Skeletal muscle tissue (tissue), 5 donors: Measurements from ENCODE around the gene SNAPC3. TPM values are rescaled to one million over a fixed set of nuclear protein-coding genes. Genes with fewer than 3 reads are reported as not detected.

Experiments
- H3K27ac ChIP-seq: one replicate; pipeline ENCODE4 v1.7.0; 2013; ENCODE audit warnings: mild to moderate bottlenecking, low read depth, low read length, inconsistent platforms
- H3K27me3 ChIP-seq, 3 donors: one replicate each; pipeline ENCODE4 v1.7.0; 2013; ENCODE audit warnings: low read length in 3 of 3; ENCODE audit not compliant: control insufficient read depth in 3 of 3, insufficient read depth in 3 of 3
- H3K36me3 ChIP-seq, 3 donors: one replicate each; pipeline ENCODE4 v1.7.0; 2013; ENCODE audit warnings: low read length in 3 of 3; ENCODE audit not compliant: control insufficient read depth in 3 of 3, insufficient read depth in 3 of 3
- H3K4me1 ChIP-seq, 3 donors: one replicate each; pipeline ENCODE4 v1.7.0; 2013; ENCODE audit warnings: low read length in 3 of 3, mild to moderate bottlenecking in 3 of 3; ENCODE audit not compliant: control insufficient read depth in 3 of 3, insufficient read depth in 3 of 3
- H3K4me3 ChIP-seq, 3 donors: one replicate each; pipeline ENCODE4 v1.7.0; 2013; ENCODE audit warnings: low read length in 3 of 3
- H3K9ac ChIP-seq, 3 donors: one replicate each; pipeline ENCODE4 v1.7.0; 2013; ENCODE audit warnings: low read length in 3 of 3, mild to moderate bottlenecking in 3 of 3, moderate library complexity in 2 of 3, low read depth in 1 of 3
- H3K9me3 ChIP-seq, 3 donors: one replicate each; pipeline ENCODE4 v1.7.0; 2013; ENCODE audit warnings: low read length in 3 of 3; ENCODE audit not compliant: control insufficient read depth in 3 of 3
- small RNA-seq: library from RNA; depleted of rRNA; stranded (forward); fragments of <200 nt; gene quantifications from one replicate; pipeline ENCODE3, GENCODE V24; 2014
- total RNA-seq: library from RNA; depleted of rRNA; stranded (reverse); fragments of >200 nt; gene quantifications from one replicate; pipeline ENCODE4 v1.2.3, GENCODE V29; 2014
- donor health status: Osteomylitis.

SNAPC3 gene
- total RNA-seq, 1 donor from 2014 or later = 27.1 TPM

- Histone ChIP-seq H3K4me3 (peak overlapping the region; percentile 80 to 90 (median 82)), H3K4me1 (peaks cover 2 to 12% (median 6%) of the 10 kb centered on the region in 3 donors), H3K9ac (peak overlapping the region; percentile 79 to 91 (median 82)), H3K27ac (peak overlapping the region; percentile 89), H3K27me3 (no peaks in the 10 kb centered on the region), H3K9me3 (no peaks in the 10 kb centered on the region), H3K36me3 (peaks cover 9 to 16% (median 12%) of the 10 kb centered on the region in 3 donors)
These were observed 87.5 kb downstream of the SNAPC3 start for GRCh38 chr9:15509931-15510788.

- peaks cover 2 to 12% (median 6%) of the 10 kb centered on the region in 3 donors for H3K4me1 ChIP-seq
- H3K9ac ChIP-seq = peak within 1 kb of the TSS; percentile 79 to 91 (median 82)
- peak within 1 kb of the TSS; percentile 80 to 90 (median 82) for H3K4me3 ChIP-seq
- peaks cover 5 to 10% (median 6%) of the 10 kb centered on the region in 3 donors for H3K36me3 ChIP-seq
- no peaks in the 10 kb centered on the region for H3K9me3 ChIP-seq
- H3K27ac ChIP-seq = peak within 1 kb of the TSS; percentile 89
- no peaks in the 10 kb centered on the region for H3K27me3 ChIP-seq
These were observed 88.3 kb downstream of the SNAPC3 start, which contains the start of gene PSIP1 for GRCh38 chr9:15510789-15511575. Gene PSIP1 (minus strand): TSS chr9:15510970. CDS start chr9:15510188, 782 bp downstream.

Small RNA genes within 50 kb of the gene (small RNA-seq; reads per million reads assigned to genes)
- not detected for gene RNU6-319P

Other genes starting within 250 kb of the SNAPC3 start
- gene TTC39B, start 115.7 kb upstream of the SNAPC3 start, total RNA-seq = 4.2 TPM
- 27.7 TPM for gene PSIP1, start 88.1 kb downstream of the SNAPC3 start, total RNA-seq
- gene CCDC171, start 130.2 kb downstream of the SNAPC3 start, total RNA-seq = 5.7 TPM